Measurements from ENCODE around the gene FAF1.

Gene FAF1

GRCh38 chr1:50651476-50652263, 308.4 kb downstream of the FAF1 start:
- H3K4me1 ChIP-seq = no peaks in the 10 kb centered on the region
- TF ChIP-seq CTCF (IDR thresholded peaks at IDR 0.05) = no peak
- intact Hi-C loops (cut with DNase I; ENCODE audit: low total_unique reads) = no loop called here
- H3K9me3 ChIP-seq = no peaks in the 10 kb centered on the region
- peaks cover 4 to 11% (median 8%) of the 10 kb centered on the region in 3 donors for H3K36me3 ChIP-seq
- H3K27ac ChIP-seq = no peak overlapping the region
- H3K4me3 ChIP-seq = no peak overlapping the region
- no peaks in the 10 kb centered on the region for H3K27me3 ChIP-seq
- DNase-seq = no peak

GRCh38 chr1:50646526-50646925, 313.5 kb downstream of the FAF1 start:
- Histone ChIP-seq H3K36me3 (peaks cover 0 to 8% (median 7%) of the 10 kb centered on the region in 3 donors), H3K27me3 (no peaks in the 10 kb centered on the region), H3K4me1 (no peaks in the 10 kb centered on the region), H3K9me3 (no peaks in the 10 kb centered on the region), H3K27ac (no peak overlapping the region), H3K4me3 (no peak overlapping the region)
- TF ChIP-seq CTCF (IDR thresholded peaks at IDR 0.05) = no peak
- no peak for DNase-seq
- intact Hi-C loops (cut with DNase I; ENCODE audit: low total_unique reads) = no loop called here

- intact Hi-C loops (cut with DNase I; ENCODE audit: low total_unique reads) = no loop called here
- no peak overlapping the region for H3K27ac ChIP-seq
- no peak for TF ChIP-seq CTCF (IDR thresholded peaks at IDR 0.05)
Observed at GRCh38 chr1:50645139-50645538, 314.9 kb downstream of the FAF1 start.

GRCh38 chr1:50644447-50645105, 315.5 kb downstream of the FAF1 start:
- H3K27me3 ChIP-seq = no peaks in the 10 kb centered on the region
- DNase-seq = no peak
- H3K4me1 ChIP-seq = no peaks in the 10 kb centered on the region
- no peak for TF ChIP-seq CTCF (IDR thresholded peaks at IDR 0.05)
- H3K36me3 ChIP-seq = peaks cover 0 to 8% (median 7%) of the 10 kb centered on the region in 3 donors
- no peak overlapping the region for H3K27ac ChIP-seq
- H3K9me3 ChIP-seq = no peaks in the 10 kb centered on the region
- intact Hi-C loops (cut with DNase I; ENCODE audit: low total_unique reads) = no loop called here
- no peak overlapping the region for H3K4me3 ChIP-seq

More at GRCh38 chr1:50645139-50645538, 314.9 kb downstream of the FAF1 start:
- H3K4me3 ChIP-seq = no peak overlapping the region
- no peak for DNase-seq
- H3K36me3 ChIP-seq = peaks cover 0 to 8% (median 7%) of the 10 kb centered on the region in 3 donors
- H3K9me3 ChIP-seq = no peaks in the 10 kb centered on the region
- H3K27me3 ChIP-seq = no peaks in the 10 kb centered on the region
- H3K4me1 ChIP-seq = no peaks in the 10 kb centered on the region

- no peak for TF ChIP-seq CTCF (IDR thresholded peaks at IDR 0.05)
- no peaks in the 10 kb centered on the region for H3K9me3 ChIP-seq
- DNase-seq = no peak
- H3K4me3 ChIP-seq = no peak overlapping the region
- no peaks in the 10 kb centered on the region for H3K36me3 ChIP-seq
- no peaks in the 10 kb centered on the region for H3K4me1 ChIP-seq
- intact Hi-C loops (cut with DNase I; ENCODE audit: low total_unique reads) = no loop called here
- no peak overlapping the region for H3K27ac ChIP-seq
- no peaks in the 10 kb centered on the region for H3K27me3 ChIP-seq
Observed at GRCh38 chr1:50637460-50637859, 322.6 kb downstream of the FAF1 start.

Data from tibial artery (tissue), 4 donors.